T-helper 22 cell (primary cell): ENCODE measurements around the gene RABAC1.

Source experiments
- DNase-seq: peaks from one replicate; pipeline ENCODE4 v3.0.0-alpha.2; 2020; ENCODE audit warnings: low read depth

Gene RABAC1

DNA sequence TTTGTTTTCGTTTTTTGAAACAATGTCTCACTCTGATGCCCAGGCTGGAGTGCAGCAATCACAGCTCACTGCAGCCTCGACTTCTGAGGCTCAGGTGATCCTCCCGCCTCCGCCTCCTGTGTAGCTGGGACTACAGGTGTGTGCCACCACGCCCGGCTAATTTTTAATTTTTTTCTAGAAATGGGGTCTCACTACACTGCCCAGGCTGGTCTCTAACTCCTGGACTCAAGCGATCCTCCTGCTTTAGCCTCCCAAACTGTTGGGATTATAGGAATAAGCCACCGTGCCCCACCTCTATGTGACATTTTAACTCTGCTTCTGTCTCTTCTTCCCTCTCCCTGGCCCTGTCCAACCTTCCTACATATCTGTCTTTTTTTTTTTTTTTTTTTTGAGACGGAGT lies 29.8 kb upstream of the RABAC1 start:
- DNase-seq = no peak

DNA sequence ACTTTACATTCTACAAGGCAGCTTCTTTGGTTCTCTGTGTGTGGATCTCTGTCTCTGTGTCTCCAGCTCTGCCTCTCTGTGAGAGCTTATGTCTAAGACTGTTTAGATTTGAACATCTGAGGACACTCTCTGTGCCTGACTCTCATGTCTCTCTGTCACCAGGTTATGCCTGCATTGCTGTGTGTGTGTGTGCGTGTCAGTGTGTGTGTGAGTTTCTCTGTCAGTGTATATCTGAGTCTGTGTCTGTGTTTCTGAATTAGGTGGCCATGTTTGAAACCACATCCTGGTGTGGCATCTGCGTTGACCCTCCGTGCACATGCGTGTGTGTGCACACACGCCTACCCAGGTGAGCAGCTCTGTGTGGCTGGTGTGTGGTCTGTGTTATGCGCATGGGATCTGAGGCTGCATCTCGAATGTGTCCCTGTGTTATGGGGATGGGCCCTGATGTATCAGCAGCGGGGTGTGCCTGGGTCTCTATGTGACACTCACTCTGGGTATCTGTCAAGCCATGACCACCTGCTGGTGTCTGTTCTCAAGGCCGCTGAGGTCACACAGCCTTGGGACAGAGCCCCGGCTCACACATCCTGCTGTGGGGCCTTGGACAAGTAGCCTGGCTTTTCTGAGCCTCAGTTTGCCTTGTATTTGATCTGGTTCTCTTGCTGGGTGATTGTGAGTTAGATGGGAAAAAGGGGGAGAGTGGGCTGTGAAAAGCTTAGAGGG lies 28.2 kb upstream of the RABAC1 start:
- no peak for DNase-seq

GRCh38 chr19:41984961-41985360 lies 25.8 kb upstream of the RABAC1 start:
- DNase-seq = no peak

GRCh38 chr19:41981724-41982123 lies 22.6 kb upstream of the RABAC1 start:
- no peak for DNase-seq

DNA sequence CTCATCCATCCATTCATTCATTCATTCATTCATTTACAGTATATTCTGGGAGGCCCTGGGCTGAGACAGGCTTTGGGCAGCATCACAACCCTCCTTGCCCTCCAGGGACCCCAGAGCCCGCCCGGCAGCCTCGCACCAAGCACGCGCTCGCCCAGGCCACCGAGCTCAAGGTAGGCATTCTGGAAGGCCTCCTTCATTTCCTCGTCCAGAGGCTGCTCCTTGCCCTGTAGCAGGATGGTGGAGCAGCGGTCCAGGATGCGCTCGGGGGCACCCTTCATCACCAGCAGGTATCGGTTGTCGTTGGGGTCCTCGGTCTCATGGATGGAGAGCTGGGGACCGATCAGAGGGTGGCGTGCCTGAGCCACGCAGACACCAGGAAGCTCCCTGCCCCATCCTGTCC lies 19.3 kb upstream of the RABAC1 start:
- no peak for DNase-seq

GRCh38 chr19:41977916-41978315 lies 18.8 kb upstream of the RABAC1 start:
- no peak for DNase-seq

- no peak for DNase-seq
Measured at GRCh38 chr19:41974652-41975051, 15.5 kb upstream of the RABAC1 start.

- DNase-seq = no peak
Measured at GRCh38 chr19:41971363-41971762, 12.2 kb upstream of the RABAC1 start.

DNA sequence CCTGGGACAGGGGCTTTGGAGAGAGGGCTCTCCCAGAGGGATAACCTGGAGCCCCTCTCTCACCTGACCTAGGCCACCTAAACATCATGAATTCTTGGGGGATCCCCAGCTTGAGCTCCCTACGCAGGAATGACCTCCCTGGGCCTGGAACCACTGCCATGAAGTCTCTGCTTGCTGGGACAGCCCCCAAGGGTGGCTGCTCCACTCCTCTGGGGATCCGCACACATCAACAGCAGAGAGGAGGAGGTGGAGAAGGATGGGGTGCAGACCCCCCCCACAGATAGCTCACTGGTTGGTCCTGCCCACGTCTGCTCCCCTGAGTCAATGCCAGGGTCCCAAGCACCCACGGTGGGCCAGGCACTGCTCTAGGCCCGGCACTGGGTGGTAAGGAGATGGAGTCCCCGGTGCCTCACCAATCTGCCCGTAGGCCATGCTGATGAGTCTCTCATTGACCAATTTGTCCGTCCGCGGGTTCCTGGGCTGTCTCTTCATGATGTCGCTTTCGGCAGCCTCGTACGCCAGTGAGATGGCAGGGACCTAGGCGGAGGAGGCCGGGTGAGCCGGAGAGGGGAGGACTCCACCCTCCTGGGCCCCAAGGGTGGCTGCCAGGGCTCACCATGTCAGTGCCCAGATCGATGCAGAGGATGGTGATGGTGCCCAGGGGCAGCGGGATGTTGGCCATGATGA lies 10.8 kb upstream of the RABAC1 start:
- no peak for DNase-seq

- DNase-seq = no peak
Measured at GRCh38 chr19:41968751-41969595, 9.9 kb upstream of the RABAC1 start.

DNA sequence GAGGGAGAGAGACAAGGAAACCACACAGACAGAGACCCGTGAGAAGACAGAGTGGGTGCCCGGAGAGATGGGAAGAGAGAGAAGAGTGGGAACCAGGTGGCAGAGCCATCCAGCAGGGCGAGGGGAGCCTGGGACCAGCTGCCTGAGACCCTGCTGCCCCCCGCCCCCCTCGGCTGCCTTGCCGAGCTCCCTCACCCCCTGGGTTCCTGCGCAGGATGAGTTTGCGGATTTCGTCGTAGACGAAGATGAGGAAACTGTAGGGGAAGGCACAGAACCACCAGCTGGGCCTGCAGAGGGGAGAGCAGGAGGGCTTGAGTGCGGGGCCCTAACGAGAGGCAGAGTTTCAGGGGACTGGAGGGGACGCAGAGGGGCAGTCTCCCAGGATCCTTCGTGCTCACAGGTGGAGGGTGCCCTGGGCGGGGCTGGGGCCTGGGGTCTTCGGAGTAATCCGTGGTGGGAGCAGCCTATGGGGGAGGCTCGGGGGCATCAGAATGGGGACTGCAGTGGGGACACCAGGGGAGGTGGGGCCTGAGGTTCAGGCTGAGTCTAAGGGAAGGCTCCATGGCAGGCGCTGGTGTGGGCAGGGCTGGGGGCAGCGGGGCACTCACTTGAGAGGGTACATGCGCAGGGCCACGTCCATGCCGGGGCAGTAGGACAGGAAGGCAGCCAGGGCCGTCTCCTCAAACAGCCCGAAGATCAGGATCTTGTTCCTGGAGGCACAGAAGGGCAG lies 8.1 kb upstream of the RABAC1 start:
- DNase-seq = no peak

- DNase-seq = no peak
Measured at GRCh38 chr19:41965106-41965505, 6.0 kb upstream of the RABAC1 start.

DNA sequence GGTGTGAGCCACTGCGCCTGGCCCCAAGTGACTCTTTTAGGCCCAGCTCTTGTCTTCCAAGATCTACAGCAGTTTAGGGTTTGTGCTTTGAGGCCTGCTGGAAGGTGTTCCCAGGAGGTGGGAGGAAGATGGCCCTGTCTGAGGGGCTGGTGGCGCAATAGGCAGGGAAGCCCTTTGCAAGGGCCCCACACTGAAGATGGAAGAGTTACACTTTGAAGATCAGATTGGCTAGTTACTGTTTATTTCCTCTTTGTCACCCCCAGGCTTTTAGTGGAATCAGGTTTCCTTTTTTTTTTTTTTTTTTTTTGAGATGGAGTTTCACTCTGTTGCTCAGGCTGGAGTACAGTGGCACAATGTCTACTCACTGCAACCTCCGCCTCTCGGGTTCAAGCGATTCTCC lies 1.9 kb upstream of the RABAC1 start:
- DNase-seq = no peak

DNA sequence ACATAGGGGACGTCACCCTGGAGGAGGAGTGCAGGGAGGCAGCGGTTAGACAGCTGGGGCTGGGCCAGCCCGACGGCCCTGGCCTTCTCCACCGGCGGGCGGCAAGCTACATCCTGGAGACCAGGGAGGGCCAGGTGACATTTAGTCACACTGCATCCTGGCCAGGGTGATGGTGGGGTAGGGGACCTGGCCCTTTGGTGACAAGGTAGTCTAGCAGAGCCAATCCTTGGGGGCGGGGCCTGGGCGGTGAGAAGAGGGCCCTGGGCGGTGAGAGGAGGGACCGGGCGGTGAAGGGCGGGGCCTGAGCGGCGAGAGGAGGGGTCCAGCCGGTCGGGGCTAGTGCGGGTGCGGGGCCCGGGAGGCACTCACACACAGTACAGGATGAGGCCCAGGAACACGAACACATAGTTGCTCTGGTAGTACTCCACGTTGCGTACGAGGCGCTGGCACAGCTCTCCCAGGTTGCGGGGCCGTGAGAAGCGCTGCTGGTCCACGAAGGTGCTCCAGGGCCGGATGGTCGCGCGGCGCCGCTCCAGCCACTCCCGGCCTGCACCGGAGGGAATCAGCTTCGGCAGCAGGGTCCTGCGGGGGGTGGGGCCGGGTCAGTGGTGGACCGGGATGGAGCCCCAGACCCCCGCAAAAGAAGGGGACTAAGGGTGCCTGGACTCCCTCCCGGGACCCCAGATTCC lies 610 bp downstream of the RABAC1 start:
- peak; percentile 71 for DNase-seq

GRCh38 chr19:41957838-41958366 lies 1.2 kb downstream of the RABAC1 start:
- peak; percentile 14 for DNase-seq

DNA sequence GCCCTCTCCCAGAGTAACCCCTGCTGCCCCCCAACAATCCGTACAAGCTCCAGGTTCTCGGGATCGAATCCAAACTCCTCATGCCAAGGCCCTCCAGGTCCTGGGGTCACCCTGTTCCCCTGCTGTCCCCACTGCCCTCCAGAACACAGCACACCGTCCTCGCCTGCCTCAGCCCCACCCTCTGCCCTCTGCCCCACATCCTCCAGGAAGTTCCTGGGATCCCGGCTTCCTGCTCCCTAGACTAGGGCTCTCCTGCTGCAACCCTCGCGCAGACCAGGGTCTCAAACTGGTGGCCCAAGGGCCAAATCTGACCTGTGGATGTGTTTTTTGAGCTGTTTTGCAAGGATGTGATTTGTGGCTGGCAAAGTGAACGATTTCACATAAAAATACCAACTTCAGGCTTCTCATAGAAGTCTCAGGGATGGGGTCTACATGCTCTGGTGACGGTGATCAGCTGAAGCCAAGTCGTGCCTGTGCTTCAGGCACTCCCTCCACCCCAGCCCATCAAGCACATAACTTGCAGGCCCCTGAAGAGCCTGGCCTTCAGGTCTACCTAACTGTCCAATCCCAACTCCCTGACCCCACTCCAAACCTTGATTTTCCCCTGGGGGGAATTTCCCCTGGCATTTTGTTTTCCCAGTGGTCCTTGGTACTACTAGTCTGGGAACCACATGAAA lies 1.8 kb downstream of the RABAC1 start:
- no peak for DNase-seq

DNA sequence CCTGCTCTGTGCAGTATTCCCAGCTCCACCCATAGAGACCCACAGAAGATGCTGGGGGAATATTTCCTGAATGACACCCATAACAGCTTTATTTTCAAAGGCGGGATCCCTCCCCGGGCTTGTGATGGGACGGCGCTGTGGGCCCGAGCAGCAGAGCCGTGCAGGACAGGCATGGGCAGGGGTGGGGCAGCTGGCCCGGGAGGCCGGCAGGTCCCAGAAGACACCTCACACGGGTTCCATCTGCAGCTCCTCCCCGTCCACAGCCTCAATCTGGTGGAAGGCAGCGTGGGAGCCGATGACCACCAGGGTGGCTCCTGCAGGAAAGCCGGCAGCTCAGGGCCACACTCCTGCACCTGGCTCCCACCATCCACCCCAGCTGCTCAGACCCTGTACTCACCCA lies 2.5 kb downstream of the RABAC1 start:
- DNase-seq = no peak

GRCh38 chr19:41955521-41955920 lies 3.6 kb downstream of the RABAC1 start:
- DNase-seq = no peak

DNA sequence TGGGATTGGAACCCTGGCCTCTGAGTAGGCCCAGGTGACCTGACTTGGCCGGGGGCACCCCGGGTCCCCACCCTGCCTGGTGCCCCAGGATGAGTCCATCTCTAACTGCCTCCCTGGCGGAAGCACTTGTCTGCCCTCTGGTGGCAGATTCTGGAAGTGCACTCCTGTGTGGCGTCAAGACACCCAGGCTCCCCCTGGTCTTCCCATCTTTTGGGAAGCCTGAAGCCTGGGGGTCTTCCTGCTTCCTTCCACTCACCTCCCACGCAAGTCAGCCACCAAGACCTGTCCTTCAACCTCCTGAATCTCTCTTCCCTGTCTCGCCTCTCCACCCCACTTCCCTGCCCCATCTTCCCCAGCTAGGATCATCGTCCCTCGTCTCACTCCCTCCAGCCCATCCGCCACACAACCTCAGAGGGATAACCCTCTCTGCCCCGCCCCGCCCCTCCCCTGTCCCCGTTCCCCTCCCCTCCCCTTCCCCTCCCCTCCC lies 7.4 kb downstream of the RABAC1 start:
- DNase-seq = peak; percentile 52

- no peak for DNase-seq
Measured at GRCh38 chr19:41947091-41947490, 12.0 kb downstream of the RABAC1 start.
